GM18951 (cell line): ENCODE results near the gene P4HA2.

Source experiments
- POLR2A ChIP-seq: IDR thresholded peaks from 4 replicates; pipeline ENCODE4 v1.6.1; 2011; ENCODE audit warnings: mild to moderate bottlenecking; ENCODE audit not compliant: insufficient read length, insufficient read depth; ENCODE audit errors: extremely low read depth
- in situ Hi-C: fragments of 300-500 bp; cut with MboI; formaldehyde crosslinking; loops from one replicate; pipeline ENCODE4 v1.12.0; 2022; ENCODE audit warnings: low sequenced_read_pairs, mixed read lengths, inconsistent platforms; ENCODE audit not compliant: unreplicated experiment

P4HA2 gene

GRCh38 chr5:132251220-132251725 is 23.6 kb upstream of the P4HA2 start:
- in situ Hi-C loops = no loop called here
- no peak for TF ChIP-seq POLR2A

- in situ Hi-C loops = no loop called here
- no peak for TF ChIP-seq POLR2A
These were observed 22.9 kb upstream of the P4HA2 start for GRCh38 chr5:132250547-132250946.

- in situ Hi-C loops = loop anchor here (25.0 kb wide), 1 partner anchor 265 kb away; no protein-coding TSS in a partner anchor
- no peak for TF ChIP-seq POLR2A
These were observed 19.2 kb upstream of the P4HA2 start for GRCh38 chr5:132246806-132247205.

GRCh38 chr5:132245593-132245992 is 17.9 kb upstream of the P4HA2 start:
- no peak for TF ChIP-seq POLR2A
- in situ Hi-C loops = loop anchor here (25.0 kb wide), 1 partner anchor 267 kb away; no protein-coding TSS in a partner anchor

GRCh38 chr5:132243366-132243977 is 15.8 kb upstream of the P4HA2 start:
- no peak for TF ChIP-seq POLR2A
- in situ Hi-C loops = loop anchor here (25.0 kb wide), 1 partner anchor 269 kb away; no protein-coding TSS in a partner anchor

GRCh38 chr5:132239776-132240175 is 12.1 kb upstream of the P4HA2 start:
- in situ Hi-C loops = loop anchor here (25.0 kb wide), 1 partner anchor 273 kb away; no protein-coding TSS in a partner anchor
- no peak for TF ChIP-seq POLR2A

- TF ChIP-seq POLR2A = no peak
- in situ Hi-C loops = loop anchor here (25.0 kb wide), 1 partner anchor 273 kb away; no protein-coding TSS in a partner anchor
These were observed 11.3 kb upstream of the P4HA2 start for GRCh38 chr5:132238901-132239500.

- no peak for TF ChIP-seq POLR2A
- in situ Hi-C loops = loop anchor here (25.0 kb wide), 1 partner anchor 274 kb away; no protein-coding TSS in a partner anchor
These were observed 10.6 kb upstream of the P4HA2 start for GRCh38 chr5:132238169-132238744.

GRCh38 chr5:132237670-132238069 is 10.0 kb upstream of the P4HA2 start:
- TF ChIP-seq POLR2A = no peak

GRCh38 chr5:132237141-132237540 is 9.5 kb upstream of the P4HA2 start:
- TF ChIP-seq POLR2A = no peak
- in situ Hi-C loops = loop anchor here (25.0 kb wide), 1 partner anchor 275 kb away; no protein-coding TSS in a partner anchor

More at GRCh38 chr5:132237670-132238069, 10.0 kb upstream of the P4HA2 start:
- in situ Hi-C loops = loop anchor here (25.0 kb wide), 1 partner anchor 275 kb away; no protein-coding TSS in a partner anchor

GRCh38 chr5:132235340-132235739 is 7.7 kb upstream of the P4HA2 start:
- no peak for TF ChIP-seq POLR2A
- in situ Hi-C loops = loop anchor here (25.0 kb wide), 1 partner anchor 277 kb away; no protein-coding TSS in a partner anchor

- no peak for TF ChIP-seq POLR2A
- in situ Hi-C loops = loop anchor here (25.0 kb wide), 1 partner anchor 278 kb away; no protein-coding TSS in a partner anchor
These were observed 7.0 kb upstream of the P4HA2 start for GRCh38 chr5:132234684-132235062.

- in situ Hi-C loops = loop anchor here (25.0 kb wide), 1 partner anchor 278 kb away; no protein-coding TSS in a partner anchor
- no peak for TF ChIP-seq POLR2A
These were observed 6.4 kb upstream of the P4HA2 start for GRCh38 chr5:132233811-132234683.

- in situ Hi-C loops = loop anchor here (25.0 kb wide), 1 partner anchor 279 kb away; no protein-coding TSS in a partner anchor
- no peak for TF ChIP-seq POLR2A
These were observed 5.4 kb upstream of the P4HA2 start for GRCh38 chr5:132233081-132233480.
